MM.1S (cell line): ENCODE data around the gene PRPF6.

Experiments used
- DNase-seq: peaks from one replicate; pipeline ENCODE4 v3.0.0-alpha.2; 2015
- H2AFZ ChIP-seq: fragments of 300-600 bp; sonication (generic); 2 replicates; pipeline ENCODE4 v1.6.0; 2016; ENCODE audit warnings: antibody characterized with exemption, low read length
- H3F3A ChIP-seq: fragments of 300-600 bp; sonication (generic); 2 replicates; pipeline ENCODE4 v1.6.1; 2016; ENCODE audit warnings: mild to moderate bottlenecking, antibody characterized with exemption, low read length, moderate library complexity, mixed read lengths; ENCODE audit not compliant: insufficient read depth
- H3K27ac ChIP-seq: fragments of 300-600 bp; sonication (generic); 2 replicates; pipeline ENCODE4 v1.5.1; 2016; ENCODE audit warnings: mild to moderate bottlenecking, low read length
- H3K27me3 ChIP-seq: fragments of 300-600 bp; sonication (generic); replicated peaks from 2 replicates; pipeline ENCODE4 v1.6.0; 2016; ENCODE audit warnings: low read length; ENCODE audit not compliant: insufficient read depth
- H3K36me3 ChIP-seq: fragments of 300-600 bp; sonication (generic); replicated peaks from 2 replicates; pipeline ENCODE4 v1.6.1; 2016; ENCODE audit warnings: mild to moderate bottlenecking, low read length, mixed read lengths; ENCODE audit not compliant: insufficient read depth
- H3K4me1 ChIP-seq: fragments of 300-600 bp; sonication (generic); 2 replicates; pipeline ENCODE4 v1.6.1; 2016; ENCODE audit warnings: low read length, mixed read lengths
- H3K4me2 ChIP-seq: fragments of 300-600 bp; sonication (generic); 2 replicates; pipeline ENCODE4 v1.6.0; 2016; ENCODE audit warnings: low read depth, low read length
- H3K4me3 ChIP-seq: fragments of 300-600 bp; sonication (generic); 2 replicates; pipeline ENCODE4 v1.5.1; 2016; ENCODE audit warnings: low read length, mixed read lengths
- H3K79me2 ChIP-seq: fragments of 300-600 bp; sonication (generic); 2 replicates; pipeline ENCODE4 v1.6.1; 2016; ENCODE audit warnings: mixed run types, low read length, mixed read lengths
- H3K9ac ChIP-seq: fragments of 300-600 bp; sonication (generic); 2 replicates; pipeline ENCODE4 v1.6.1; 2016; ENCODE audit warnings: low read length, mixed read lengths
- H3K9me2 ChIP-seq: fragments of 300-600 bp; sonication (generic); replicated peaks from 2 replicates; pipeline ENCODE4 v1.6.1; 2016; ENCODE audit warnings: mild to moderate bottlenecking, low read length, mixed read lengths; ENCODE audit not compliant: insufficient read depth
- H3K9me3 ChIP-seq: fragments of 300-600 bp; sonication (generic); replicated peaks from 2 replicates; pipeline ENCODE4 v1.6.1; 2016; ENCODE audit warnings: mild to moderate bottlenecking, low read length, mixed read lengths; ENCODE audit not compliant: insufficient read depth
- H4K20me1 ChIP-seq: fragments of 300-600 bp; sonication (generic); 2 replicates; pipeline ENCODE4 v1.6.1; 2016; ENCODE audit warnings: mild to moderate bottlenecking, low read length, moderate library complexity, mixed read lengths; ENCODE audit not compliant: insufficient read depth
- CTCF ChIP-seq: fragments of 300-600 bp; sonication (generic); IDR thresholded peaks from 2 replicates; pipeline ENCODE4 v1.5.1; 2016; ENCODE audit warnings: antibody characterized with exemption, low read length, mixed read lengths
- EZH2 ChIP-seq: fragments of 300-600 bp; sonication (generic); optimal IDR thresholded peaks from 2 replicates; pipeline ENCODE3; 2017; ENCODE audit warnings: low read depth, mild to moderate bottlenecking, antibody characterized with exemption, low read length, mixed read lengths
- EZH2phosphoT487 ChIP-seq: fragments of 300-600 bp; sonication (generic); IDR thresholded peaks from 2 replicates; pipeline ENCODE4 v1.6.1; 2018; ENCODE audit warnings: antibody characterized with exemption, low read length

Gene PRPF6

GRCh38 chr20:63952210-63952535 lies 28.8 kb upstream of the PRPF6 start:
- Histone ChIP-seq H2AFZ (no peak overlapping the region), H3K4me1 (peaks cover 38% of the 10 kb centered on the region), H3K9ac (peak overlapping the region; percentile 50; the same call in 1 of the 2 replicates), H3K4me2 (peak overlapping the region; percentile 99; the same call in 1 of the 2 replicates), H4K20me1 (peaks cover 26% of the 10 kb centered on the region; the same call in 1 of the 2 replicates), H3K9me3 (no peaks in the 10 kb centered on the region), H3K27me3 (no peaks in the 10 kb centered on the region), H3F3A (peaks cover 28% of the 10 kb centered on the region), H3K36me3 (no peaks in the 10 kb centered on the region), H3K4me3 (peak overlapping the region; percentile 45; the same call in 1 of the 2 replicates), H3K79me2 (peaks cover 90% of the 10 kb centered on the region), H3K27ac (peak overlapping the region; percentile 74), H3K9me2 (no peaks in the 10 kb centered on the region)
- no peak for DNase-seq
- TF ChIP-seq EZH2 (no peak), EZH2phosphoT487 (no peak), CTCF (no peak)

- Histone ChIP-seq H3K79me2 (peaks cover 84% of the 10 kb centered on the region), H3K4me3 (no peak overlapping the region), H3K27ac (peak overlapping the region; percentile 74; the same call in 1 of the 2 replicates), H3K9me3 (no peaks in the 10 kb centered on the region), H3K36me3 (no peaks in the 10 kb centered on the region), H3K9ac (no peak overlapping the region), H3K27me3 (no peaks in the 10 kb centered on the region), H4K20me1 (peaks cover 22% of the 10 kb centered on the region; the same call in 1 of the 2 replicates), H3K9me2 (no peaks in the 10 kb centered on the region), H3F3A (peaks cover 33% of the 10 kb centered on the region), H3K4me1 (peaks cover 44% of the 10 kb centered on the region), H3K4me2 (peak overlapping the region; percentile 99; the same call in 1 of the 2 replicates), H2AFZ (no peak overlapping the region)
- TF ChIP-seq EZH2phosphoT487 (no peak), EZH2 (no peak), CTCF (no peak)
- no peak for DNase-seq
Measured at GRCh38 chr20:63952769-63953168, 28.2 kb upstream of the PRPF6 start.

GRCh38 chr20:63953764-63954429 lies 27.0 kb upstream of the PRPF6 start:
- peaks cover 16% of the 10 kb centered on the region; the same call in 1 of the 2 replicates for H4K20me1 ChIP-seq
- no peak for DNase-seq
- no peak overlapping the region for H3K9ac ChIP-seq

More at GRCh38 chr20:63953764-63954429, 27.0 kb upstream of the PRPF6 start:
- TF ChIP-seq EZH2phosphoT487 (no peak), CTCF (no peak), EZH2 (no peak)
- H3K4me2 ChIP-seq: peak overlapping the region; percentile 78; the same call in 1 of the 2 replicates
- no peak overlapping the region for H3K4me3 ChIP-seq
- no peaks in the 10 kb centered on the region for H3K27me3 ChIP-seq
- H3K36me3 ChIP-seq: no peaks in the 10 kb centered on the region
- no peaks in the 10 kb centered on the region for H3K9me2 ChIP-seq
- no peak overlapping the region for H3K27ac ChIP-seq
- H2AFZ ChIP-seq: no peak overlapping the region
- H3K79me2 ChIP-seq: peaks cover 73% of the 10 kb centered on the region
- no peaks in the 10 kb centered on the region for H3K9me3 ChIP-seq
- peaks cover 30% of the 10 kb centered on the region for H3F3A ChIP-seq
- peaks cover 45% of the 10 kb centered on the region for H3K4me1 ChIP-seq
